Measurements from ENCODE around the gene DSN1.

DSN1 gene

GRCh38 chr20:36754656-36755222, 18.8 kb downstream of the DSN1 start:
- DNase-seq (ENCODE audit: low read depth, low spot score): peak; percentile 76

- DNase-seq (ENCODE audit: low read depth, low spot score): no peak
Measured at GRCh38 chr20:36752582-36752981, 21.0 kb downstream of the DSN1 start.

- DNase-seq (ENCODE audit: low read depth, low spot score): peak; percentile 98
Measured at GRCh38 chr20:36745927-36746659, 27.5 kb downstream of the DSN1 start, which contains the start of gene NDRG3. Gene NDRG3 (minus strand): TSS chr20:36746090. CDS start chr20:36721735, 24,355 bp downstream.

- DNase-seq (ENCODE audit: low read depth, low spot score): no peak
Measured at GRCh38 chr20:36745234-36745926, 28.2 kb downstream of the DSN1 start.

DNA sequence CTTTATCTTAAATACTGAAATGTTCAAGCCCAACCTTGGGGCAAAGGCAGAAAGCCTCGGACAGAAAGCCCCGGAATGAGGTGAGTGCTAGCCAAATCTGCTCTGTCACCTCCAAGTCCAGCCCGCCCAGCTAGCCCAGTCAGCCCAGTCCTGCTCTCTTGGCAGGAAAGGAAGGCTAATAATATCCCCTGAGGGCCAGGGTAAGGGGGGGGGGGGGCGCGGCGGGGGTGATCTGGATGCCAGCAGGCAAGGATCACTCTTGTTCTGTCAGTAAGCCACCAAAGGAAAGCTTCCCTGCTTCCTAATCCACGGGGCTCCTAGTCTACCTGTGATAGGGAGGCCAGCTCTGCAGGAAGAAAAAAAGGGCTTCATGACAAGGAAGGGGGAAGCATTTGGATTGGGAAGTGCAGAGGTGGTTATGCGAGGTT, 28.8 kb downstream of the DSN1 start:
- DNase-seq (ENCODE audit: low read depth, low spot score): peak; percentile 54

- no peak for DNase-seq (ENCODE audit: low read depth, low spot score)
Measured at GRCh38 chr20:36744243-36744642, 29.3 kb downstream of the DSN1 start.

DNA sequence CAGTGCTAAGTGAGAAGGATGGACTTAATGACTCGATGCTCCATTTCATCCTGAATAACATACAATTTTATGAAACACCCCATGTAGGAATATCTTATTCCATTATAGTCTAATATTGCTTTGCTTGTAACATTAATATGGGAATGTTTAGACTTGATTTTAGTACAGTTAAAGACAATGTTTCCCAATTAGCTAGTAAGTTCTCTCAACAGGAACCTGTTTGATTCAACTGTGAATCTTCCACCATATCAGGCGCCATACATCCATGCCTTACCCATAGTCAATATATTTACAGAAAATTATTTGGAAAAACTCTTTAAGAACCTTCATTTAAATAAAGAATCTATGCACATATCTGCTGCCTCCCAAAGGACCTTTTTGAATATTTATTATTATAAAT, 31.0 kb downstream of the DSN1 start:
- DNase-seq (ENCODE audit: low read depth, low spot score): no peak

GRCh38 chr20:36741072-36741471, 32.5 kb downstream of the DSN1 start:
- no peak for DNase-seq (ENCODE audit: low read depth, low spot score)

GRCh38 chr20:36737183-36737499, 36.4 kb downstream of the DSN1 start:
- DNase-seq (ENCODE audit: low read depth, low spot score): no peak

DNA sequence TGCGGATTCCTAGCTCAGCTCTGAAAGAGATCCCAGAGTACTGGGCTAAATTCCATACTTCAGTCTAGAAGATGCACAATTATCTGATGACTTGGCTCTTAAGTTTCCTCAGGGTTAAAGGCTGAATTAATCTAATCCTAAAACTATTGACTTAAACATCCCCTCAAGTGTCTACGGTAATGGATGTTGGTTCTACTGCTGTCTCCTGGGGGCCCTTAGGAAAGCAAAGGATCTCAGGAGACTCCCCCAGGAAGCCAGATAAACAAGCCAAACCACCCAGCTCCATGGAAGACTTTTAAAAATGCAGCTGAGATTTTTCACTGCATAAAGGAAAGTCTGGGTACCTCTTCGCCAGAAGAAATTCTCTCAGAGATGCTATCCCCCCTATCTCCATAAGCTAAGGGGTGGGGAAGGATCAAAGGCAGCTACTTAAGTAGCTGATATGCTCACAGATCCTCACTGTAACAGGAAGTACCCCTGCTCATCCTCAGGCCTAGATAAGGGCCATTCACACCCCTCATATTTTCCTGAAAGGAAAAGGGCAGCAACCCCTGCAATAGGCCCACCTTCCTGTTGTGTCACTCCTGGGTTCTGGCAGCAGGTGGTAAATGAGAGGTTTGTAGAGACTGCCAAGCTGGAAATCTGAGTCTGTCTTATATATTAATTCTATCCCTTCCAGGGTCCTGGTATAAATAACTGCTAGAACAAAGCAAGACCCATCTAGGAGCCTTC, 36.9 kb downstream of the DSN1 start:
- DNase-seq (ENCODE audit: low read depth, low spot score): no peak

GRCh38 chr20:36732456-36732855, 41.1 kb downstream of the DSN1 start:
- DNase-seq (ENCODE audit: low read depth, low spot score): no peak

DNA sequence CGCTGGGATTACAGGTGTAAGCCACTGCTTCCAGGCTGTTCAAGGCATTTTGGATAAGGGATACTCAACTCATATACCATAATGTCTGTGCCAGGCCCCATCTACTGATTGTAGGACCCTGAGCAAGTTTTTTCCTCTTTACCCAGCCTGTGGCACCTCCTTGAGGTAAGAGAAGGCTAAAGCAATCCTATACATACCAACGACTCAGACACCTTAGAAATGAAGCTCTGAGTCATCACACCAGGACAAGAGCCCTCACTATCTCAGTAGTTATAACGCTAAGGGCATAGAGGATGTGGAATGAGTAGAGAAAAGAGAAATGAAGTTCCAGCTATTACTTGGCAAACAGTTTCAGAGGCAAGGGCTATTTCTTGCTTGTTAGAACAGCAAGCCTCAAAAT, 44.6 kb downstream of the DSN1 start:
- DNase-seq (ENCODE audit: low read depth, low spot score): peak; percentile 37

DNA sequence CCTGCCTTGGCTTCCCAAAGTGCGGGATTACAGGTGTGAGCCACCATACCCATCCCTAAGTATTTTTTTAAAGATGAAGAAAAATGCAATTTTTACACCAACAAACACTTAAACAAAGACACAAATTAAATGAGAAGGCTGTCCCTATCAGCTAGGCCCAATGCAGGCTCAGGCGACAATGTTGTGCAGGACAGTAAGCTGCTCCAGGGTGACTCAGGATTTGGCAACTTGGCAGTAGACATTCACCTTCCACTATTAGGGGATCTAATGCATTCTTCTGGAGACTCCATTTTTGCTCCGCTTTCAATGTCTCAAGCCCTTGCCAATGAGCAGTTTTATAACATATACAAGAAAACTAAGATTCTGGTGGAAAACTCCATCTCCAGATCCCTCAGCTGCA, 47.4 kb downstream of the DSN1 start:
- DNase-seq (ENCODE audit: low read depth, low spot score): peak; percentile 7

DNA sequence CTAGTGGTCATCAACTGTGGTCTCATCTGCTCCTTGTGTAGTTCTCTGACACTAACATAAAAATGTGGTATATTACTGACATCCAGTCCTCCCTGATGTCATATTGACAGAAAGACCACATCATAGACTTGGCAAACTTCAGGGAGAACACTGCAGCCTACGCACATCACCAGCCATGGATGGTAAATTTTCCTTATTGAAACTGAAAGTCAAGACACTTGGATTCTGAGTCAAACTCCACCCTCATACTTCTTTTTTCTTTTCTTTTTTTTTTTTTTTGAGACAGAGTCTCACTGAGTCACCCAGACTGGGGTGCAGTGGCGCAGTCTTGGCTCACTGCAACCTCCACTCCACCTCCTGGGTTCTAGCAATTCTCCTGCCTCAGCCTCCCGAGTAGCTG, 53.1 kb downstream of the DSN1 start:
- DNase-seq (ENCODE audit: low read depth, low spot score): no peak

DNA sequence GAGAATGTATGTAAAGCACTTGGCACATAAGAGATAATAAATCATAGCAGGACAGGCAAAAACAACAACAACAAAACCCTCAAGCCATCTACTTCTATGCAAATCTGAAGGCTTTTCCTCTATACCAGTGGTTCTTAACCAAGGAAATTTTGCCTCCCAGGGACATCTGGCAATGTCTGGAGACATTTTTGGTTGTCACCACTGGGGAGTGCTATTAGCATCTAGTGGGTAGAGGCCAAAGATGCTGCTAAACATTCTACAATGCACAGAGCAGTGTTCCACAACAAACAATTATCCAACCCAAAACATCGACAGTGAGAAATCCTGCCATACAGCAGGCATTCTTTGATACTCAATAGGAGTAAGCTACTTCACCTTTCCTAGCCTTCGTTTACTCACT, 55.9 kb downstream of the DSN1 start:
- no peak for DNase-seq (ENCODE audit: low read depth, low spot score)

DNA sequence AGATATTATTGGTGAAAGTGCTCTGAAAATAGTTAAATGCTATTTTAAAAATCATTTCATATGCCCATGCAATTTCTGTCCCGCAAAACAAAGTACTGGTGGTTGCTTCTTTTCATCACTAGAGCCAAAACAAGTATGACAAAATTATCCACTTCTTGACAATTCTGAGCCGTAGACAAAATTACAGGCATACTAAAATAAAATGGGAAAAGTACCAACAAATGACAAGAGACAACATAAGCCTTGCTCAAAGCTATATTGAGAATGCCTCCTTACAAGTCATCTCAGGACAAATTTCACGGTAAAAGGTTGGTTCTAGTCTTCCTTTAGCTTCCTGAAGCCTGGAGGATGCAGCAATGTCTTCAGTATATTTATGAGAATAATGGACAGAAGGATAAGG, 56.5 kb downstream of the DSN1 start:
- DNase-seq (ENCODE audit: low read depth, low spot score): no peak

GRCh38 chr20:36712775-36713174, 60.8 kb downstream of the DSN1 start:
- DNase-seq (ENCODE audit: low read depth, low spot score): no peak

GRCh38 chr20:36709126-36709525, 64.4 kb downstream of the DSN1 start:
- no peak for DNase-seq (ENCODE audit: low read depth, low spot score)

GRCh38 chr20:36703530-36703929, 70.0 kb downstream of the DSN1 start:
- DNase-seq (ENCODE audit: low read depth, low spot score): no peak

All from astrocyte of the hippocampus (primary cell).